Fibroblast of villous mesenchyme (primary cell): ENCODE measurements around the gene P2RY13. TPM values are rescaled to one million over a fixed set of nuclear protein-coding genes. Genes with fewer than 3 reads are reported as not detected.

ENCODE experiments used
- DNase-seq: peaks from one replicate; pipeline ENCODE4 v3.0.0-alpha.2; 2010; ENCODE audit warnings: low read depth
- H3K4me3 ChIP-seq: 2 replicates; pipeline ENCODE4 v1.5.1; 2011; ENCODE audit warnings: low read depth, mild to moderate bottlenecking, low read length
- CTCF ChIP-seq: IDR thresholded peaks from 2 replicates; pipeline ENCODE4 v1.5.1; 2012; ENCODE audit warnings: low read depth, mild to moderate bottlenecking, low read length; ENCODE audit not compliant: insufficient read depth
- total RNA-seq: library from RNA; depleted of rRNA; stranded (reverse); fragments of >200 nt; gene quantifications from 2 replicates; pipeline ENCODE4 v1.2.3, GENCODE V29; 2012

Gene P2RY13
- total RNA-seq, 1 donor: not detected

GRCh38 chr3:151301787-151302186 lies 27.6 kb downstream of the P2RY13 start:
- H3K4me3 ChIP-seq: no peak overlapping the region
- DNase-seq: peak; percentile 64
- no peak for TF ChIP-seq CTCF

- no peak overlapping the region for H3K4me3 ChIP-seq
- TF ChIP-seq CTCF: no peak
Observed at GRCh38 chr3:151300539-151300938, 28.8 kb downstream of the P2RY13 start.

DNA sequence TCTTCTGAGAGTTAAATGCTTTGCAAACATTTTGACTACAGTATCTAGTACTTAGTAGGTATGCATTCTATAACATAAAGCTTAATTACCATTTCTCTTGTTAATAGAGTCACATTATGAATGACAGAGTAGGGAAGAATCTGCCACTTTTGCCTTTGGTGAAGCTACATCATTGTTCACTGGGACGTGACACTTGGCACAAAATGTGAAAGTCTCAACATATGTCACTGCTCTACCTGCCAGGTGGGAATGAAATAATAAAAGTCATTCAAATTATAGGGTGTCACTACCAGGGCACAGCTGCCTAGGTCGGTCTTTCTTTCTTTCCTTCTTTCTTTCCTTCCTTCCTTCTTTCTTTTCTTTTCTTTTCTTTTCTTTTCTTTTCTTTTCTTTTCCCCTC lies 30.3 kb downstream of the P2RY13 start:
- no peak overlapping the region for H3K4me3 ChIP-seq
- no peak for TF ChIP-seq CTCF
- DNase-seq: no peak

More at GRCh38 chr3:151300539-151300938, 28.8 kb downstream of the P2RY13 start:
- no peak for DNase-seq

- no peak overlapping the region for H3K4me3 ChIP-seq
- DNase-seq: no peak
- TF ChIP-seq CTCF: no peak
Observed at GRCh38 chr3:151297429-151297828, 31.9 kb downstream of the P2RY13 start.

DNA sequence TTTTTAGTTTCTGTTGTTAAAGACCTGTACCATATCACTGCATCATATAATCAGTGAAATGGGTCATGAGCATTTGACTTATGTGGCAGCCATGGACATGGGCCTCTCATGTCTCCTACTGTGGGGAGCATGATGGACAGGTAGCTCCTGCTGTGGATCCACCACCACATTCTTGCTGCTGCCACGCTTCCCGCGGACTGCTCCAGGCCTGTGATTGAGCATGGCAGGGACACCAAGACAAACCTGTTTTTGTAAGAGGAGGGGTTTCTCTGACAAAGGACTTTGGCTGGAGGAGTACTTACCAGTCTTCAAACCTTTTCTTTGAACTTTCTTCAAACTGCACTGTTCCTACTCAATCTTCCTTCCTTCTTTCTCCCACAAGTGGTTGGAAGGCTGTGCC lies 33.1 kb downstream of the P2RY13 start:
- no peak overlapping the region for H3K4me3 ChIP-seq
- no peak for DNase-seq
- no peak for TF ChIP-seq CTCF

- DNase-seq: no peak
- no peak for TF ChIP-seq CTCF
- no peak overlapping the region for H3K4me3 ChIP-seq
Observed at GRCh38 chr3:151293127-151293526, 36.2 kb downstream of the P2RY13 start.

DNA sequence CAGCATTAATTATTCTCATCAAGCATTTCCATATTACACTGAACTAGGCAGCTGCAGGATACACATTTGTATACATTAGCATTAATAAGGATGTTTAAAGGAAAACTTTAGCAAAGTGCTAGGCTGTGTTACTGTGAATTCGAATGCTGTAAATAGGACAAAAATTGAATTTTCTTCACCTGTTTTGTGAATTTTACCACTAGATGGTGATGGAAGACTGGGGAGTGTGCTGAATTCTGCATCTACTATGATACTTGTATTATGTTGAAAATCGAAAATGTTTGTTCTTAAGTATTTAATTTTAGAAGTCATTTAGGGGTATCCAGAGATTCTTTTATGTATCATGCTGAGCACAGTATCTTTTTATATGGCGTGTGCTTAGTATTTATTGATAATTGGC lies 38.7 kb downstream of the P2RY13 start:
- TF ChIP-seq CTCF: peak; percentile 64
- peak; percentile 59 for DNase-seq
- no peak overlapping the region for H3K4me3 ChIP-seq
